NCI-H2107 treated with DMSO at 0.1 percent for 48 hours (cell line): ENCODE measurements around the gene LRIG2.
"Not testable (repeated sequence)": the region's sequence is repeated elsewhere in the genome, so short reads cannot be mapped to it uniquely, and the experiment has no call there.

Source experiments
- DNase-seq: peaks from one replicate; lab custom pipeline; 2025; ENCODE audit not compliant: unreplicated experiment; lab: John Stamatoyannopoulos, UW

Gene LRIG2

GRCh38 chr1:113125517-113125916 is 52.5 kb downstream of the LRIG2 start:
- DNase-seq = no peak

- DNase-seq = no peak
Observed at GRCh38 chr1:113126207-113126606, 53.2 kb downstream of the LRIG2 start.

- DNase-seq = no peak
Observed at GRCh38 chr1:113128116-113128515, 55.1 kb downstream of the LRIG2 start.

- DNase-seq = no peak
Observed at GRCh38 chr1:113129529-113130185, 56.7 kb downstream of the LRIG2 start.

GRCh38 chr1:113133038-113133437 is 60.0 kb downstream of the LRIG2 start:
- DNase-seq = no peak

GRCh38 chr1:113133759-113134158 is 60.8 kb downstream of the LRIG2 start:
- DNase-seq = no peak

- DNase-seq = no peak
Observed at GRCh38 chr1:113135460-113135859, 62.5 kb downstream of the LRIG2 start.

GRCh38 chr1:113136476-113136875 is 63.5 kb downstream of the LRIG2 start:
- no peak for DNase-seq

GRCh38 chr1:113137563-113137962 is 64.6 kb downstream of the LRIG2 start:
- DNase-seq = no peak

GRCh38 chr1:113138778-113139177 is 65.8 kb downstream of the LRIG2 start:
- DNase-seq = no peak

GRCh38 chr1:113140176-113140575 is 67.2 kb downstream of the LRIG2 start:
- DNase-seq = no peak

- peak; percentile 63 for DNase-seq
Observed at GRCh38 chr1:113140588-113141446, 67.8 kb downstream of the LRIG2 start.

GRCh38 chr1:113141650-113142473 is 68.9 kb downstream of the LRIG2 start:
- DNase-seq = no peak

- DNase-seq = no peak
Observed at GRCh38 chr1:113142791-113143190, 69.8 kb downstream of the LRIG2 start.

GRCh38 chr1:113146242-113147072 is 73.5 kb downstream of the LRIG2 start:
- no peak for DNase-seq

GRCh38 chr1:113147073-113147625 is 74.2 kb downstream of the LRIG2 start:
- DNase-seq = no peak

- DNase-seq = no peak
Observed at GRCh38 chr1:113147826-113148225, 74.8 kb downstream of the LRIG2 start.

GRCh38 chr1:113150494-113150893 is 77.5 kb downstream of the LRIG2 start:
- not testable (repeated sequence) for DNase-seq

- DNase-seq = no peak
Observed at GRCh38 chr1:113153116-113153803, 80.3 kb downstream of the LRIG2 start.

GRCh38 chr1:113156368-113156767 is 83.4 kb downstream of the LRIG2 start:
- DNase-seq = no peak
